KBM-7 (cell line): ENCODE measurements around the gene PRSS3.
"Not testable (repeated sequence)": the region's sequence is repeated elsewhere in the genome, so short reads cannot be mapped to it uniquely, and the experiment has no call there.

Experiments
- DNase-seq: peaks from one replicate; pipeline ENCODE4 v3.0.0-alpha.2; 2015
- in situ Hi-C: fragments of 300-500 bp; cut with MboI; formaldehyde crosslinking; loops from 2 replicates; pipeline ENCODE4 v1.14.3; 2020; ENCODE audit warnings: low sequenced_read_pairs, low pct_unique_long_range_greater_than_20kb, mixed read lengths

Gene PRSS3

DNA sequence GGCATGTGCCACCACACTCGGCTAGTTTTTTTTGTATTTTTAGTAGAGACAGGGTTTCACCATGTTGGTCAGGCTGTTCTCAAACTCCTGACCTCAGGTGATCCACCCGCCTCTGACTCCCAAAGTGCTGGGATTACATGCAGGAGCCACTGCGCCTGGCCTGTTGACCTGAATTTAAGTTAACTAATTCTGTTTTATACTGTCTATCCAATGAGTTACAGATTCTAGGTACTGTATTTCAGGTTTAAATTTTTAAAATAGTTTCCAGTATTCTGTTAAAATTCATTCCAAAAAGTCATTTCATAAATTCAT, 52.5 kb downstream of the PRSS3 start:
- in situ Hi-C loops, DNase-seq: not testable (repeated sequence)
